Lung (tissue), 12 donors: ENCODE data around the gene IQCE. TPM values are rescaled to one million over a fixed set of nuclear protein-coding genes. Genes with fewer than 3 reads are reported as not detected.

ENCODE experiments used
- ATAC-seq: fragments of 200-7000 bp; cut with Tn5 transposase; one replicate; pipeline ENCODE4 v1.9.1; 2020; ENCODE audit warnings: moderate number of reproducible peaks; ENCODE audit not compliant: insufficient read depth, low FRiP score
- DNase-seq, 3 donors: peaks; one replicate each; pipeline ENCODE4 v3.0.0-alpha.2; 2013 to 2017
- H3K27ac ChIP-seq, 2 donors: one replicate each; pipeline ENCODE4 v1.5.1; 2013; ENCODE audit warnings: mild to moderate bottlenecking in 2 of 2, moderate library complexity in 2 of 2, control low read depth in 1 of 2, inconsistent platforms in 1 of 2, low read depth in 1 of 2, low read length in 1 of 2
- H3K27me3 ChIP-seq, 3 donors: one replicate each; pipeline ENCODE4 v1.5.1; 2013; ENCODE audit warnings: low read length in 2 of 3; ENCODE audit not compliant: control insufficient read depth in 3 of 3, insufficient read depth in 3 of 3
- H3K36me3 ChIP-seq, 4 donors: one replicate each; pipeline ENCODE4 v1.5.1; 2013; ENCODE audit warnings: low read length in 4 of 4, mild to moderate bottlenecking in 1 of 4, moderate library complexity in 1 of 4; ENCODE audit not compliant: control insufficient read depth in 4 of 4, insufficient read depth in 4 of 4
- H3K4me1 ChIP-seq, 5 donors: one replicate each; pipeline ENCODE4 v1.5.1; 2013; ENCODE audit warnings: low read length in 5 of 5, mild to moderate bottlenecking in 2 of 5, moderate library complexity in 1 of 5; ENCODE audit not compliant: control insufficient read depth in 5 of 5, insufficient read depth in 5 of 5
- H3K4me3 ChIP-seq: one replicate; pipeline ENCODE4 v1.5.1; 2013; ENCODE audit warnings: mild to moderate bottlenecking, control low read depth, moderate library complexity
- H3K9ac ChIP-seq, 2 donors: one replicate each; pipeline ENCODE4 v1.5.1; 2013; ENCODE audit warnings: low read length in 2 of 2, control low read depth in 1 of 2; ENCODE audit not compliant: insufficient read depth in 1 of 2
- H3K9me3 ChIP-seq, 4 donors: one replicate each; pipeline ENCODE4 v1.5.1; 2013; ENCODE audit warnings: low read length in 3 of 4, mild to moderate bottlenecking in 1 of 4, moderate library complexity in 1 of 4; ENCODE audit not compliant: control insufficient read depth in 4 of 4, insufficient read depth in 3 of 4
- WGBS, 2 donors: extraction: QIAGEN DNeasy Blood & Tissue Kit; methylation state at CpG; one replicate each; pipeline ENCODE4 v1.1.7; 2013; 5-methylcytosine and 5-hydroxymethylcytosine counted together
- polyA plus RNA-seq, 2 donors: library from polyadenylated mRNA; stranded (reverse); fragments of 200-250 nt; gene quantifications; one replicate each; pipeline ENCODE4 v1.2.1, GENCODE V29; 2013
- total RNA-seq, 2 donors: library from RNA; depleted of rRNA in 1 of 2; stranded (reverse); fragments of >200 nt in 1 of 2; gene quantifications; one replicate each; pipeline ENCODE4 v1.2.1, GENCODE V29; 2014 to 2021
- TF ChIP-seq, protein P1 (sequence below): IDR thresholded peaks from 2 replicates; pipeline ENCODE4 v1.5.1; 2012; ENCODE audit warnings: mild to moderate bottlenecking; ENCODE audit errors: control extremely low read depth, extremely low read depth
- donor health status: control.
- donor health status: control.
- donor health status: Bipolar disorder and iron deficiency.
- donor health status: healthy.
- donor health status: DM: yes; HTN: yes; CAD: no.

IQCE gene
- total and polyA plus RNA-seq, 4 donors = 8.1 to 29.0 (median 16.0) TPM

- no peaks in the 10 kb centered on the region for H3K27me3 ChIP-seq
- H3K4me3 ChIP-seq = no peak overlapping the region
These were observed 88.1 kb downstream of the IQCE start for GRCh38 chr7:2646680-2647571.

DNA sequence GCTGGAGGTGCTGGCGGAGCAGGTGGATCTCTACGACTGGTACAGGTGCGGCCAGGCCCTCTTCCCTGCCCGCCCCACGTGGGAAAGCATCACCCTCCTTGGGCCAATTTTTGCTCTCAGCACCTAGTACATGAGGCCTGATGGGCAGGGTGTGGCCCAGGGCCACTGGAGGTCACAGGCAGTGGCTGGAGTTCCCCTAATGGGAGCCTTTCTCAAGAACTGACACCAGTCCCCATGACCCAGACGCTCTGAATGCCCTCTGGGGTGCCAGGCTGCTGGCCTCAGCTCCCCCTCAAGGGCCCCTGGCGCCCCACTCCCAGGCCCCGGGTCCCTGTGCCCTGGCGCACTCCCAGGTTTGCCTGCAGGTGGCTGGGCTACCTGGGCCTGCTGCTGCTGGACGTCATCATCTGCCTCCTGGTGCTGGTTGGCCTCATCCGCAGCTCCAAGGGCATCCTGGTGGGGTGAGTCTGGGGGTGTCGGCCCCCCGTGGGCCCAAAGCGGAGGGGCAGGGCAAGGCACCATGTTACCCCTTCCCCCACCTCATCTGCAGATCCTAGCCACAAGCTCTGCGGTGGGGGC, 88.9 kb downstream of the IQCE start:
- DNase-seq (no peak), ATAC-seq (no peak)

More at GRCh38 chr7:2646680-2647571, 88.1 kb downstream of the IQCE start:
- no peak overlapping the region for H3K27ac ChIP-seq
- H3K36me3 ChIP-seq = peaks cover 0 to 27% (median 16%) of the 10 kb centered on the region in 4 donors
- 88 to 91% methylated on average over 73 of the region's 73 CpGs for WGBS, 2 donors
- TF ChIP-seq, protein P1, sequence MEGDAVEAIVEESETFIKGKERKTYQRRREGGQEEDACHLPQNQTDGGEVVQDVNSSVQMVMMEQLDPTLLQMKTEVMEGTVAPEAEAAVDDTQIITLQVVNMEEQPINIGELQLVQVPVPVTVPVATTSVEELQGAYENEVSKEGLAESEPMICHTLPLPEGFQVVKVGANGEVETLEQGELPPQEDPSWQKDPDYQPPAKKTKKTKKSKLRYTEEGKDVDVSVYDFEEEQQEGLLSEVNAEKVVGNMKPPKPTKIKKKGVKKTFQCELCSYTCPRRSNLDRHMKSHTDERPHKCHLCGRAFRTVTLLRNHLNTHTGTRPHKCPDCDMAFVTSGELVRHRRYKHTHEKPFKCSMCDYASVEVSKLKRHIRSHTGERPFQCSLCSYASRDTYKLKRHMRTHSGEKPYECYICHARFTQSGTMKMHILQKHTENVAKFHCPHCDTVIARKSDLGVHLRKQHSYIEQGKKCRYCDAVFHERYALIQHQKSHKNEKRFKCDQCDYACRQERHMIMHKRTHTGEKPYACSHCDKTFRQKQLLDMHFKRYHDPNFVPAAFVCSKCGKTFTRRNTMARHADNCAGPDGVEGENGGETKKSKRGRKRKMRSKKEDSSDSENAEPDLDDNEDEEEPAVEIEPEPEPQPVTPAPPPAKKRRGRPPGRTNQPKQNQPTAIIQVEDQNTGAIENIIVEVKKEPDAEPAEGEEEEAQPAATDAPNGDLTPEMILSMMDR = no peak
- H3K9me3 ChIP-seq = no peaks in the 10 kb centered on the region
- no peak for ATAC-seq
- no peak overlapping the region for H3K9ac ChIP-seq
- DNase-seq = no peak
- peaks cover 0 to 23% (median 10%) of the 10 kb centered on the region in 5 donors for H3K4me1 ChIP-seq

GRCh38 chr7:2649139-2649838, 90.5 kb downstream of the IQCE start:
- Histone ChIP-seq H3K9ac (no peak overlapping the region), H3K4me3 (no peak overlapping the region), H3K27ac (no peak overlapping the region), H3K9me3 (no peaks in the 10 kb centered on the region), H3K4me1 (peaks cover 0 to 14% (median 8%) of the 10 kb centered on the region in 5 donors), H3K27me3 (no peaks in the 10 kb centered on the region), H3K36me3 (peaks cover 0 to 34% (median 23%) of the 10 kb centered on the region in 4 donors)
- TF ChIP-seq, protein P1 = no peak
- DNase-seq (no peak), ATAC-seq (no peak)
- WGBS, 2 donors = 88 to 91% methylated on average over 16 to 18 of the region's 18 CpGs

More for the DNA sequence above, 88.9 kb downstream of the IQCE start:
- TF ChIP-seq, protein P1 = no peak
- 91 to 92% methylated on average over 14 to 15 of the region's 15 CpGs for WGBS, 2 donors
- Histone ChIP-seq H3K9ac (no peak overlapping the region), H3K4me1 (peaks cover 0 to 23% (median 10%) of the 10 kb centered on the region in 5 donors), H3K27me3 (no peaks in the 10 kb centered on the region), H3K27ac (no peak overlapping the region), H3K4me3 (no peak overlapping the region), H3K36me3 (peaks cover 0 to 34% (median 21%) of the 10 kb centered on the region in 4 donors), H3K9me3 (no peaks in the 10 kb centered on the region)
